Stimulated activated CD8-positive, alpha-beta memory T cell treated with anti-CD3 and anti-CD28 coated beads, Interleukin-4, amount 100 ng/mL, for 4 hours (primary cell): ENCODE results near the gene UNC79.

Experiments
- DNase-seq, 2 donors: peaks; one replicate each; pipeline ENCODE4 v3.0.0-alpha.2; 2020; ENCODE audit warnings: low read depth in 2 of 2, low spot score in 1 of 2

UNC79 gene

DNA sequence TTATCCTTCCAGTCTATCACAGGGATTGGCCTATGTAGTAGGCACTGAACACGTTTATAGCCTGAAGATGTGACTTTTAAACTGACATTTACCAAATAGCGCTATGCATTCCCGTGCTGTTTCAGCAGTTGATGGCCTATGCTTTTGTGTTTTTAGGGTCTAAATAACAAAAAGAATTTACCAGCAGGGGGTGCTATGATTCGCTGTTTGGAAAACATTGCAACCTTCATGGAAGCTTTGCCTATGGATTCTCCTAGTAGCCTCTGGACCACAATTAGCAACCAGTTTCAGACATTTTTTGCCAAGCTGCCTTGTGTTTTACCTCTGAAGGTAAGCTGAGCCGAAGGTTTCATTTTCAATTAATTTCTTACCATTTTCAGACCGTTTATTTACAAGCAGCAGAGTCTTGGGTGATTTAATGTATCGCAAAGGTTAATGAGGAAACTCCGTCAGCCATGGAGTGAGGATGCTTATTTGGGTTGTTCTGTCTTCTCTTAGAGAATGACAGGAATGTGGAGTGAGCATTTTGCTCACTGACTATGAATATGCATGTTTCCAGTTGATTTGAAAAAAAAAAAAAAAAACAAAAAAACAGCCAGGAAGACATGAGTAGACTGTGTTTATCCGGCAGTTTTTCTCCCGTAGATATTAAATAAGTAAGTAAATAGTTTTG lies 224.5 kb downstream of the UNC79 start:
- no peak for DNase-seq

DNA sequence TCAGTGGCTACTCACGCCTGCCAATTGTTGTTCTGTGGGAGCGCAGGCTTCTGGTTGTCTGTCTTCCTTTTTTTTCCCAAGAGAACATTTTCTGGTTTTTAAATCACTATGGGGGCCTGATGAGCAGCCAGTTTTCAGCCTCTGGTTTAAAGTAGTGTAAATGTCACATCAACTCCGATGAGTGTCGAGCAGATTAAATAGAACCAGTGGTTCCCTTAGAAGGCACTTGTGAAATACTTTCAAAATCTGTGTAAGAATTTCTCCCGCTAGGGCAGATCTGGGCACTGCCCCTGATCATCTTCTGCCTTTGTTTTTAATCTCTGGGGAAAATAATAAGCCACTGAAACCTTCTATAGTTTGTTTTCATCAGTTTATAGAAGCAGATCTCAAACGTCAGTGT lies 227.1 kb downstream of the UNC79 start:
- no peak for DNase-seq

GRCh38 chr14:93663317-93663716 lies 232.6 kb downstream of the UNC79 start:
- DNase-seq: no peak

- DNase-seq: no peak
Measured at GRCh38 chr14:93665169-93665568, 234.4 kb downstream of the UNC79 start.

GRCh38 chr14:93669632-93670031 lies 238.9 kb downstream of the UNC79 start:
- DNase-seq: no peak

DNA sequence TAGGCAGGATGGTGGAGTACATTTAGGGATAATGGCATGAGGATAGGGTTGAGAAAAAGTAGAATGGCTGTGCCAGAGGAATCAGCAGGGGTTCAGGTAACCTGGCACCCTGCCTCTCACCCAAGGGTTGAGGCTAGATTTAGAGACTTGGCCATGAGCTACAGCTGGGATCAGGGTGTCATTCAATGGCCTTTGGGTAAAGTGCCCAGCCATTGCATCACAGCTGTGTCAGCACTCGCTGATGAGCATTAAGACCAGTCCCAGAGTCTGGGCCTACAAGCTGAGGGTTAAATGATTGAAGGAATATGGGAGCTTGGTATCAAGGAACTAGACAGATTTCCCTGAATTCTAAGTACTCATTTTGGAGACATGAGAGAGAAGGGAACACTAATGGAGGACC lies 243.6 kb downstream of the UNC79 start:
- DNase-seq: no peak

- DNase-seq: no peak
Measured at GRCh38 chr14:93675651-93676050, 244.9 kb downstream of the UNC79 start.

- DNase-seq: no peak
Measured at GRCh38 chr14:93676416-93676958, 245.7 kb downstream of the UNC79 start.

GRCh38 chr14:93682459-93682858 lies 251.7 kb downstream of the UNC79 start:
- DNase-seq: no peak

DNA sequence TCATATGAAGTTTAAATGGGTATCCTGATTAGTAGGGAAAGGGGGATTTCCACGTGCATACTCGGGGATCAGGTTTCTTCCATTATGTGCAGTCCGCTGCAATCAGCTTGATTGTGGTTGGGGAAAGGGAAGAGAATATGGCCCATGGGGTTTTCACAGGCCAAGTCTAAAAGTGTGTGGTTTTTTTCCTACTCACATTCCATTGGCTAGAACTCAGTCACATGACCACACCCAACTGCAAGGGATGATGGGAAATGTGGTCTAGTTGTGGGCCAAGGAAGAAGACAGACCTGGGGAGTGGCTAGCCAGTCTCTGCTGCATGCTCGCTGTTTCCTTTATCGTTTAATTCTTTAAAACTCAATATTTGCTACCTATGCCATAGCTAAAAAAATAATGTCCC lies 252.5 kb downstream of the UNC79 start:
- no peak for DNase-seq

GRCh38 chr14:93685121-93685895 lies 254.6 kb downstream of the UNC79 start:
- no peak for DNase-seq

- no peak for DNase-seq
Measured at GRCh38 chr14:93686268-93686667, 255.5 kb downstream of the UNC79 start.

- no peak for DNase-seq
Measured at GRCh38 chr14:93688239-93688666, 257.5 kb downstream of the UNC79 start.

- DNase-seq: no peak
Measured at GRCh38 chr14:93688820-93689219, 258.1 kb downstream of the UNC79 start.

DNA sequence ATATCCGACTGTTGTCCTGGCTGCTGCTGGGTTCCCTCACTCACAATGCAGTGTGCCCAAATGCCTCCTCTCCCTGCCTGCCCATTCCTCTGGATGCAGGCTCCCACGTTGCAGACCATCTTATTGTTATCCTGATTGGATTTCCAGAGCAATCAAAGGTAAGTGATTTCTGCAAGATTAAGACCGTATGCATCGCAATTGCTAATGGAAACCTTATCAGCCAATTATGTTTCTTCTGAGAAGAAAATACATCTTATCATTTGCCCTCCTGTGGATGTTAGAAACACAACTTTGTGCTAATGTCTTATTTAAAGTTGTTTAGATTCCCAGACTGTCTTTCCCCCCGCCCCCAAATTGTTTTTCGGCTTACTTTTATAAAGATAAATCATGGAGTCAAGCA lies 259.4 kb downstream of the UNC79 start:
- no peak for DNase-seq

- DNase-seq: no peak
Measured at GRCh38 chr14:93691042-93691780, 260.5 kb downstream of the UNC79 start.

DNA sequence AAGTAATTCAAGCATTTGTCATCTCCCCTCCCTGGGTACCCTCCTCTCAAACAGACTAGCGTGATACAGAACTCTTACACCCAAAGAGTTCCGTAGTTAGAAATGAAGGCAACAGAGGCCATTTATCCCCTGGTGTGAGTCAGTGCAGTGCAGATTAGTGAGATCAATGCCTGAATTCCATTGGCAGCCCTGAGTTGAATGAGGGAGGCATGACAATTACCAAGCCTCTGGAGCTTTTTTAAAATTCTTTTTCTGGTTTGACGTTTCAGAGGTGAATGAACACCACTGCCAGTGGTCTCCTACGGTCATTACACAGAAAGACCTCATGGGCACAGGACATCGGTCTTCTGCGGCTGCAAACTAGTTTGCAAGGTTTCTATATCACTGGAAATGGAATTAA lies 263.2 kb downstream of the UNC79 start:
- no peak for DNase-seq

GRCh38 chr14:93700928-93701327 lies 270.2 kb downstream of the UNC79 start:
- no peak for DNase-seq

- no peak for DNase-seq
Measured at GRCh38 chr14:93701562-93701961, 270.8 kb downstream of the UNC79 start.

DNA sequence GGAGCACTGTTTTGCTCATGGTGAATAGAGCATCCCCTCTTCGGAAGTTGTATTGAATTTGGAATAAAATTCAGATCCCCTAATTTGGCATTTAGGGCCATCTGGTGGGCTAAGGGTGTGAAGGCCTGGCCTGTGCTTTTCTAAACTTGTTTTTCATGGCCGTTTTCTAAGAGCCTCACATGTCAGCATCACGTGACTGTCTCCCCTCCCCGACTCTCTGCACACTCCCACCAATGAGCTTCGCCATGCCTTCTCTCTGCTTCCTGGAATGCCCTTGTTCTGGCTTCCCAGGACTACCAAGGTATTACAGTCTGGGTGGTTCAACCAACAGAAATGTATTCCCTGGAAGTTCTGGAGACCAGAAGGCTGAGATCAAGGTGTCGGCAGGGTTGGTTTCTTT lies 272.2 kb downstream of the UNC79 start:
- DNase-seq: no peak

DNA sequence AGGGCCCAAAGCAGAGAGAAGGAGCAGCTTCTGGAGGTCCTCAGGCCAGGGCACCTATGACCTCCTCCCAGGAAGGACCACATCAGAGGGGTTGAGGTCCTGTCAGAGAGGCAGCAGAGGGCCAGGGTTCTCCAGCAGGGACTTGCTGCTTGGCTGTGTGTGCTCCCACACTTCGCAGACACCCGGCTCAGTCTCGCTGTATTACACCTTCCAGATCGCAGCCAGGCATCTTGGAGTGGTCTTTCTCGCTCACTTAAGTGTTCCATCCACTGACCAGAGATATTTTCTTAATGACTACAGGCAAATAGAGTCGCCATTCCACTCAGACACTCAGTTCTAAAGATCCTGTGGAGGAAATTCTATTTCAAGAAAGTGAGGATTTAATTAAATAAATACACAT lies 273.2 kb downstream of the UNC79 start:
- DNase-seq: no peak
